T-helper 2 cell (primary cell): ENCODE data around the gene LRBA.

Experiments used
- DNase-seq, 5 experiments: peaks; one replicate each; pipeline versions ENCODE4 v3.0.0 to v3.0.0-alpha.2; 2012 to 2022

Gene LRBA

GRCh38 chr4:150235317-150235716 lies 779.8 kb downstream of the LRBA start:
- DNase-seq: no peak

GRCh38 chr4:150234246-150234645 lies 780.8 kb downstream of the LRBA start:
- no peak for DNase-seq

- DNase-seq: no peak
These were observed 783.1 kb downstream of the LRBA start for GRCh38 chr4:150232029-150232428.

- no peak for DNase-seq
These were observed 783.8 kb downstream of the LRBA start for GRCh38 chr4:150231107-150231770.

DNA sequence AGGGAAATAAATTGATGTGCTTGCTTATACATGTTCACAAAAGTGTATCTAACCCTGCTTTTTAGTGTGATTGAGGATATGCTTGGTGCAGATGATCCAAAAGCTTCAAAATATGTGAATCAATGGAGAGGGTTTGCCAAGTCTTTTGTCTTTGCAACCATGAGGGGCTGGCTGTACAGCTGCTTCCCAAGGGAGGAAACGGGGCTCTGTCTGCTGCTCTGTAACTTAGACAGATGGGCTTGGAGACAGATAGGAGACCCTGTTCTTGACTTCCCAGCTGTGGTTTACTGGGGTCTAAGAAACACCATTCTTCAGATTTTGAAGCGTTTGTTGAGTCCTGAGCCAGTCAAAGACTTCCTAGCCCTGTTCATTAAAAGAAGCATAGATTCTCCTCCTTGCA lies 784.5 kb downstream of the LRBA start:
- DNase-seq: no peak

- DNase-seq: no peak
These were observed 785.6 kb downstream of the LRBA start for GRCh38 chr4:150229520-150229919.

- DNase-seq: no peak
These were observed 790.0 kb downstream of the LRBA start for GRCh38 chr4:150224896-150225591.

- DNase-seq: no peak
These were observed 795.2 kb downstream of the LRBA start for GRCh38 chr4:150219841-150220240.

DNA sequence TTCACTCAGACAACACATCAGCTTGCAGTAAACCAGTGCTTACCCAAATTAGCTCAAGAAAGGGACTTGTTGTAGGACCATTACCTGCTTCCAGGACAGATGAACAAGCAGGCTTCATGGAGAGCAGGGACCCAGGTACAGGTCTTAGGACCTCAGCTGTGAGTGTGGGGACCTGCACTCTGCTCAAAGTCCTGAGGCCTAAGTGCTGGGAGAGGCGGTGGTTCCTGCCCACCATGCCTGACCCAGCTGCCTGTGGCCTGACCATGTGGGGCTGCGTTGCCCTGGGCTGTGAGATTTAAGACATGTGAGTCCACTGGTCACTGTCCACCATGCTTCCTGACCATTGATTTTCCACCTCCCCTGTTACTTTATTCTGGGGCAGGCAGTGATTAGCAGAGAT lies 796.6 kb downstream of the LRBA start:
- DNase-seq: no peak

GRCh38 chr4:150217808-150218207 lies 797.3 kb downstream of the LRBA start:
- no peak for DNase-seq

- DNase-seq: peak in 1 of 5 experiments; percentile 19
These were observed 797.9 kb downstream of the LRBA start for GRCh38 chr4:150217192-150217591.

GRCh38 chr4:150216726-150217125 lies 798.4 kb downstream of the LRBA start:
- DNase-seq: no peak

- no peak for DNase-seq
These were observed 799.5 kb downstream of the LRBA start for GRCh38 chr4:150215601-150216000.
